NCI-H1694 treated with DMSO at 0.1 percent for 48 hours (cell line): ENCODE measurements around the gene PRKCSH.
A peak's percentile ranks its signal among the peaks of the same experiment; 100 is the strongest.
"Not testable (repeated sequence)": the region's sequence is repeated elsewhere in the genome, so short reads cannot be mapped to it uniquely, and the experiment has no call there.

ENCODE experiments used
- DNase-seq: peaks from one replicate; lab custom pipeline; 2025; lab: John Stamatoyannopoulos, UW

PRKCSH gene, protein sequence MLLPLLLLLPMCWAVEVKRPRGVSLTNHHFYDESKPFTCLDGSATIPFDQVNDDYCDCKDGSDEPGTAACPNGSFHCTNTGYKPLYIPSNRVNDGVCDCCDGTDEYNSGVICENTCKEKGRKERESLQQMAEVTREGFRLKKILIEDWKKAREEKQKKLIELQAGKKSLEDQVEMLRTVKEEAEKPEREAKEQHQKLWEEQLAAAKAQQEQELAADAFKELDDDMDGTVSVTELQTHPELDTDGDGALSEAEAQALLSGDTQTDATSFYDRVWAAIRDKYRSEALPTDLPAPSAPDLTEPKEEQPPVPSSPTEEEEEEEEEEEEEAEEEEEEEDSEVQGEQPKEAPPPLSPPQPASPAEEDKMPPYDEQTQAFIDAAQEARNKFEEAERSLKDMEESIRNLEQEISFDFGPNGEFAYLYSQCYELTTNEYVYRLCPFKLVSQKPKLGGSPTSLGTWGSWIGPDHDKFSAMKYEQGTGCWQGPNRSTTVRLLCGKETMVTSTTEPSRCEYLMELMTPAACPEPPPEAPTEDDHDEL

GRCh38 chr19:11435057-11435832, at the start of gene PRKCSH, which contains the start of gene ODAD3:
TSS of gene PRKCSH (plus strand) at chr19:11435635. CDS start at chr19:11436118, 483 bp downstream.
TSS of gene ODAD3 (minus strand) at chr19:11435121. CDS start at chr19:11435016, 105 bp downstream.
- DNase-seq: peak; percentile 98

DNA sequence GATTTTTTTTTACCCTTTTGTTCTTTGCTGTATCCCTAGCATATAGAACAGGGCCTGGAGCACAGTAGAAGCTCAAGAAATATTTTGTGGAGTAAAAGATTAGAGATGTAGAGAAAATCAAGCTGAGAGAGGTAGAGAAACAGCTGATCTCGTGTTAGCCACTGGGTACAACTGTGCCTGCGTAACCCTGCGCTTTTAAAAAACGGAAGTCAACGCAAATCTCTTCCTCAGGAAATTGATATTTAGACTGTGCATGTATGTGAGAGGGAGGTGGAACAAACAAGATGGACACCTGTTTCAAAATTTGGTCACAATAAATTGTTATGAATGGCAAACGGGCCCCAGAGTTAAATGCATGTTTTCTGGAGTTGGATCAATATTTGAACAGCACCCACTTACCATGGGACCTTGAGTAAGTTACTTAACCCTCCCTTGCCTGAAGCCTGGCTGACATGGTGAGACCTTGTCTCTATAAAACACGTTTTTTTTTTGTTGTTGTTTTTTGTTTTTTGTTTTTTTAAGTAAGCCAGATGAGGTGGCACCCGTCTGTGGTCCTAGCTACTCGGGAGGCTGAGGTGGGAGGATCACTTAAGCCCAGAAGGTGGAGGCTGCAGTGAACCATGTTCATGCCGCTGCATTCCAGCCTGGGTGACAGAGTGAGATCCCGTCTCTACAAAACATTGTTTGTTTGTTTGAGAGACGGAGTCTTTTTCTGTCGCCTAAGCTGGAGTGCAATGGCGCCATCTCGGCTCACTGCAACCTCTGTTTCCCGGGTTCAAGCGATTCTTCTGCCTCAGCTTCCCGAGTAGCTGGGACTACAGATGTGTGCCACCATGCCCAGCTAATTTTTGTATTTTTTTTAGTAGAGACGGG, 48.0 kb upstream of the PRKCSH start:
- no peak for DNase-seq

DNA sequence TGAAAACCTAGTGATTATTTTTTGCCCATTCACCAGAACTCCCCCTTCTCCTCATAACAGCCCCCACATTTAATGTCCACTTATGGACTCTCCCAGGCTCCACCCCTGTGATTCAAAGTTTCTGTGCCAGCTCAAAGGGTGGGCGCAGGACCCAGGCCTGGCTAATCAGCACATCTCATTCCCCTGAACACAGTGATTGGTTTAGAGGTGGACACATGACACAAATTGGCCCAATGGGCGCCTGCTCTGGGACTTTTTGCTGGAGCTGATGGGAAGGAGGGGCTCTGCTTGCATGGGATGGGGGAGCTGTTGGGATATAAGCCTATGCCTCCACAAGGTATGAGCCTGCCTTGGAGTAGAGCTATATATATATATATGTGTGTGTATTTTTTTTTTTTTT, 45.1 kb upstream of the PRKCSH start:
- no peak for DNase-seq

DNA sequence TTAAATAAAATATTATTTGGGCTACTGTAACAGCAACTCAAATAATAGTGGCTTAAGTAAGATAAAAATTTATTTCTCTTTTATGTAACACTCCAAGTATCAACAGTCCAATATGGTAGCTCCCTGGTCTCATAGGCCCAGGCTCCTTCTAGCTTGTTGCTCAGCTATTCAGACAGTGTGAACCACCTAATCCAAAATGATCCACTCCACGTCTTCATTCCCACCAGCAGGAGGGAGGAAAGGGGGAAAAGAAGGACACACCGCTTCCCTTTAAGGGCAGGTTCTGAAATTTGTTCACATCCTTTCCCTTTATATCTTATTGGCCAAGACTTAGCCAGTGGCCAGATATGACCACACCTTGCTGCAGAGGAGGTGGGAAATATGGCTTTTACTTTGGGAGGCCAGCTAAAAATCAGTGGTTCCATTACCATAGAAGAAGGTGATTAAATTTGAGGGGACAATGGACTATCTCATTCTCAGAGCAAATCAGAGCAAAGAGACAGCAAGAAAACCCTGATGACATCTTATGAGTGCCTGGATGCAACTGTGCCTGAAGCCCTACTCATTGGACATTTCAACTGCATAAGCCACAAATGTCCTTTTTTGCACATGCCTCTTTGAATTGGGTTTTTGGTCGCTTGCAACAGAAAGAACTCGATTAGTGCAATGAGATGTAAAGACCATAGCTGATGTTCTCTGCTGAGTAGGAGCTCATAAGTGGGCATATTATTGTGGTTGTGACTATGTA, 44.3 kb upstream of the PRKCSH start:
- no peak for DNase-seq

DNA sequence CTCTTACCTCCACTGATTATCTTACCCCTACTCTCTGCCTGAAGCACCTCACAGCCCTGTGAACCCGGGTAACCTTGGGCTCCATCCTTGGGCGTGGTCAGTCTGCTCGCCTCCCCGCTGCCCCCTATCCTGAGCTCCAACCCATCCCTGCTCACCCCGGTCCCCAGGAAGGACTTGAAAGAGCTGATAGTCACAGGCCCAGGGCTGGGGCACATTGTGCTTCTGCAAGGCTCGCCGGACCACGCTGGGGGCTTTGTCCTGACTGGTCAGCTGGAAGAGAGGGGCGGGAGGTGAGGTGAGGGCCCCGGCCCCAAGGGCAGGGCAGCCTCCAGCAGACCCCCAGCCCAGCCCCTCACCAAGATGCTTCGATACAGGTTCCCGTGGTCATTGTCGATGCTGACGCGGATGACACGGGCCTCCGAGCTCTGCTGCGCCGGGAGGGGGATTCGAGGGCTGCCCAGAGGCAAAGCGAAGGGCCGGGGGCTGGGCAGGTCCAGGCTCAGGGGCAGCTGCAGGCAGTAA, 38.3 kb upstream of the PRKCSH start:
- no peak for DNase-seq

DNA sequence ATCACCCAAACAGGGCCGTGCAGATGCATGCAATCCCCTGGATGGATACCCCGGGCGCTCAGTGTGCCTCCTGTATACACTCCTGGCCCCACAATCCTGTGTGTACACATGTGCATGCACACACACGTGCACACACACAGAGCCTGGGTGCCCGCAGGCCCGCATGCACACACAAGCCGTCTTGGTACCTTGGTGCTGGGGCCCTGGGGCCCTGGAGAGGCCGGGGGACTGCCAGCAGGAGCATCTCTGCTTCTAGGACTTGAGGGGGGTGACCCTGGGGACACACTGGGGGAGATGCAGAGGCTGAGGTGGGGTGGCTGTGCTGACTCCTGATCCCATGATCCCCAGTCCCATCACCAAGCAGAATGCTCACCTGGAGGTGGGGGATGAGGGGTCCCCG, 35.8 kb upstream of the PRKCSH start:
- DNase-seq: no peak

- DNase-seq: no peak
These were observed 34.6 kb upstream of the PRKCSH start for GRCh38 chr19:11400798-11401197.

DNA sequence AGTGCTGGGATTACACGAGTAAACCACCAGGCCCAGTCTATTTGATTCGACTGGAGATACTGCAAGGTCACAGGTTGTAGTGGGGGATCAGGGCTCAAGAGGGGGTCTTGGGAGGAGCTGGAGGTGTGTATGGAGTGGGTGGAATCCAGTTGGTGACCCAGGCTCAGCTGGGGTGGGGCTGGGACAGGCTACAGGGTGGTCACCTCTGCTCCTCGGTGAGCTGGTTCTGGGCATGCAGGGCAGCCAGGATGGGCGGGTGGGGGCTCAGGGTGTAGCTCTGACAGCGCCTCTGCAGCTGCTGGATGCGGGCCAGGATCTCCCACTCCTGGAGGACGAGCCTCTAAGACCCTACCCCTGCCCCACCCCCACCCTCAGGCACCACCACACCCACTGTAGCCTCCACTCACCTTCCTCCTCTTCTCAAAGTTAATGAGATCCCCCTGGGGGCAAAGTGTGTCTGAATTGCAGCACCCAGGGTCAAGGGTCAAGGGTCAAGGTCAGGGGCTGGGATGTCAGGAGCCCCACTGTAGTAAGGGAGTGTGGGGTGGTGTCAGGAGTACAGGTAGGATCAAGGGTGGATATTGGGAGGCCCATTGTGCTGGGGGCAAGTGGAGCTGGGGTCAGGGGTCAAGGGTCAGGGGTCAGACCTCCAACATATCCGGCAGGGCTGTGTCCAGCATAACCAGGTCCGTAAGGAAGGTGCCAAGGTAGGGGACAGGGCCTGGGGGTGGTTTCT, 33.5 kb upstream of the PRKCSH start:
- no peak for DNase-seq

GRCh38 chr19:11404588-11405222, 30.7 kb upstream of the PRKCSH start:
- no peak for DNase-seq

DNA sequence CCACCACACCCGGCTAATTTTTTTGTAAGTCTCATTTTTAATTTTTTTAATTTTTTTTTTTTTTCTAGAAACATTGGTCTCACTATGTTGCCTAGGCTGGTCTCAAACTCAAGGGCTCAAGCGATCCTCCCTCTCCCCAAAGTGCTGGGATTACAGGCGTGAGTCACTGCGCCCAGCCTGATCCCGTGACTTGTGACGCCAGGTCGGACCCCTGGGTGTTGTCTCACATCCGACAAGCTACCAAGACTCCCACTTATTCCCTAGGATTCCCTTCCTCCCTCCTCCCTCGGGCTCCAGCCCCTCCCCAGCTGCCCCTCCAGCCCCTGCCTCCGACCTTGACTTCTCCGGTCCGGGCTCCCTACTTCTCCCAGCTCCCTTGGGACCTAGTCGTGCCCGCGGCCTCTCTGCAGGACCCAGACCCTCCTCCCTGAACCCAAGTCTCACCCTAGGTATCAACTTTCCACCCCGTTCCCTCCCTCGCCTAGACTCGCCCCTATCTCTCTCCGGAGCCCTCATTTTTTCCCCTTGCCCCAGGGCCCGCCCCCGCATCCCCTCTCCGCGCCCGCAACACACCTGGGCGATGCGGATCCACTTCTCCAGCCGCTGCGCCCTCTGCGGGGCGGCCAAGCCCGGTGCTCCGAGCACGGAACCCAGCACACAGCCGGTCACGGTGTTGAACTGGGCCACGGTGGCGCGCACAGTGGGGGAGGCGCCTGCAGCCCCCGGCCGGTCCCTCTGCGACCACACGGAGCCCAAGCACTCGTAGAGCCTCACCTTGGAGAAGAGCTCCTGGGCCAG, 29.4 kb upstream of the PRKCSH start:
- DNase-seq: no peak

DNA sequence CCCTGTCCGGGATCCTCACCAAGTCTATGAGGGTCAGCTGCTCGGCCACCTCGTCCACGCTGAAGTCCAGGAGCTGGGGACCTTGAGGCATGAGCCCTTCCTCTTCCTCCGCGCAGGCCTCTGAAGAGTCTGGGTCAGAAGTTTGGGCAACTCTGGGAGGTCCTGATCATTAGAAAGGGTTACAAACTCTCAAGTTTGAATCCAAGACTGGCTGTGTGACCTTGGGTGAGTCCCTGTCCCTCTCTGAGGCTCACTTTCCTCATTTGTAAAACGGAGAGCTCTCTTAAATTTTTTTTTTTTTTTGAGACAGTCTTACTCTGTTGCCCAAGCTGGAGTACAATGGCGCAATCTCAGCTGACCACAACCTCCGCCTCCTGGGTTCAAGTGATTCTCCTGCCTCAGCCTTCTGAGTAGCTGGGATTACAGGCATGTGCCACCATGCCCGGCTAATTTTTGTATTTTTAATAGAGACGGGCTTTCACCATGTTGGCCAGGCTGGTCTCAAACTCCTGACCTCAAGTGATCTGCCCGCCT, 28.7 kb upstream of the PRKCSH start:
- DNase-seq: not testable (repeated sequence)

DNA sequence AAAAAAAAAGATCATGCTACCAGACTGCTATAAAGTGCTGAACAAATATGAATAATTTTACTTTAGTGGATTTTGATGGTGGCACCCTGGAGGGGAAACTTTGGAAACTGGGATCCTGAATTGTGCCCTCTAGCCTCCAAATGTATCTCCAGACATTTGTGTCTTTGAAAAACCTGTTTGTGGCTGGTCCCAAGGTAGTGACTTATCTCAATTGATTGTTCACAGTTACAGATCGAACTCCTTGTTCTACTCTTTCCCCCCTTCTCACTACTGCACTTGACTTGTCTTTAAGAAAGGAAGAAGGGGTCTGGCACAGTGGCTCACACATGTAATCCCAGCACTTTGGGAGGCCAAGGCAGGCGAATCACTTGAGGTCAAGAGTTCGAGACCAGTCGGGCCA, 26.8 kb upstream of the PRKCSH start:
- no peak for DNase-seq

- DNase-seq: no peak
These were observed 24.8 kb upstream of the PRKCSH start for GRCh38 chr19:11410682-11411081.

DNA sequence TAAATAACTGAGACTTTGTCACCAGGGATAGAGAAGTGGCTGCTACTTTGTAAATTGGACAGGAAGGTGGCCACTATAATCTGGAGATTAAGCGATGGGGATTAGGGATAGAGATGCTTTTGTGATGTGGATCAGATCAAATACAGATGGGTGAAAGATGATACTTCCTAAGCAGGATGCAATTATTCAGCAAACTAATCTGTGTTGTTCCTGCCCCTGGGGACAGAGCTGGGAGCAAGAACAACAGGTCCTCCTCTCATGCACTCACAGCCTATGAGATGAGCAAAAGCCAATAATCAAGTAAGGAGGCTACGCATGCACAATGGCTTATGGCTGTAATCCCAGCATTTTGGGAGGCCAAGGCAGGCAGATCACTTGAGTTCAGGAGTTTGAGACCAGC, 20.9 kb upstream of the PRKCSH start:
- no peak for DNase-seq

GRCh38 chr19:11416346-11417052, 18.9 kb upstream of the PRKCSH start:
- DNase-seq: no peak

- no peak for DNase-seq
These were observed 17.3 kb upstream of the PRKCSH start for GRCh38 chr19:11418094-11418548.

- DNase-seq: no peak
These were observed 16.6 kb upstream of the PRKCSH start, which contains the start of gene RGL3 for GRCh38 chr19:11418549-11419506. TSS of gene RGL3 (minus strand) at chr19:11419314. CDS start at chr19:11419278, 36 bp downstream.
